Ascending aorta (tissue), 2 donors: Measurements from ENCODE around the gene MYO1G. TPM values are rescaled to one million over a fixed set of nuclear protein-coding genes. Genes with fewer than 3 reads are reported as not detected.

ENCODE experiments used
- DNase-seq, 2 donors: peaks; one replicate each; pipeline ENCODE4 v3.0.0-alpha.2; 2019; ENCODE audit warnings: low spot score in 2 of 2
- H3K27ac ChIP-seq, 2 donors: fragments of 200-600 bp; sonication (generic); one replicate each; pipeline ENCODE4 v1.5.1; 2016 to 2017; ENCODE audit warnings: mild to moderate bottlenecking in 1 of 2
- H3K27me3 ChIP-seq: fragments of 200-600 bp; sonication (generic); one replicate; pipeline ENCODE4 v1.5.1; 2017
- H3K36me3 ChIP-seq, 2 donors: fragments of 200-600 bp; sonication (generic); one replicate each; pipeline ENCODE4 v1.5.1; 2016
- H3K4me1 ChIP-seq, 2 donors: fragments of 200-600 bp; sonication (generic); one replicate each; pipeline ENCODE4 v1.5.1; 2016 to 2017; ENCODE audit warnings: mild to moderate bottlenecking in 1 of 2
- H3K4me3 ChIP-seq, 2 donors: fragments of 200-600 bp; sonication (generic); one replicate each; pipeline ENCODE4 v1.5.1; 2016 to 2017; ENCODE audit warnings: mild to moderate bottlenecking in 1 of 2
- H3K9me3 ChIP-seq, 2 donors: fragments of 200-600 bp; sonication (generic); one replicate each; pipeline ENCODE4 v1.5.1; 2016
- CTCF ChIP-seq, 3 experiments: fragments of 200-600 bp in 2 of 3; fragments of 450-650 bp in 1 of 3; sonication (generic) in 2 of 3; IDR thresholded peaks; one replicate each; pipeline ENCODE4 v1.5.1; 2016 to 2019; ENCODE audit warnings: antibody characterized with exemption in 3 of 3, mild to moderate bottlenecking in 1 of 3, moderate library complexity in 1 of 3
- intact Hi-C: fragments of 100-400 bp; cut with DNase I; formaldehyde crosslinking; loops from one replicate; pipeline ENCODE4 v1.15.1; 2023
- total RNA-seq: library from RNA; depleted of rRNA; stranded (reverse); fragments of >200 nt; gene quantifications from one replicate; pipeline ENCODE4 v1.1.0, GENCODE V29; 2016

MYO1G gene
- total RNA-seq, 1 donor from 2014 or later: 5.9 TPM

GRCh38 chr7:44977304-44977958, 1.4 kb downstream of the MYO1G start:
- no peak overlapping the region for H3K4me3 ChIP-seq
- intact Hi-C loops: no loop called here
- no peaks in the 10 kb centered on the region for H3K9me3 ChIP-seq
- peaks cover 6 to 14% of the 10 kb centered on the region in 2 donors for H3K36me3 ChIP-seq
- H3K27me3 ChIP-seq: no peaks in the 10 kb centered on the region
- no peak overlapping the region for H3K27ac ChIP-seq
- no peak for DNase-seq
- peaks cover 0 to 4% of the 10 kb centered on the region in 2 donors for H3K4me1 ChIP-seq
- no peak for TF ChIP-seq CTCF (IDR thresholded peaks at IDR 0.05)

DNA sequence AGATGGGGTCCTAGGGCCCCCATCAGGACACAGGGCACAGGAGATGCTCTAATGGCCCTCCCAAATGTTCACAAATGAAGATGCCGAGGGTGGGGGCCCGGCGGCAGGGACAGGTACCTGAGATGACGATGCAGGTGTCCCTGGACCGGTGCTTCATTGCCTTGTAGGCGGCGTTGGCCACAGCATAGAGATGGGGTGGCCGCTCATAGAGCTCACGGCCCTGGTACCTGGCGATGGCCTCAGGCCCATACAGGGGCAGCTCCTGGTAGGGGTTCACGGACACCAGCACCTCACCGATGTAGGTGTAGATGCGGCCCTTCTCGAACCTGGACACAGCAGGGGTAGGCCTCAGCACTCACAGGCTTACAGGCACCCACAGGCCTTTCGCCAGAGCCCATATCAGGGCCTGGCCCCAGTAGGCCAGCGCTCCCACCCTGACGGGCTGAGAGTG, 2.0 kb downstream of the MYO1G start:
- H3K4me1 ChIP-seq: peaks cover 0 to 4% of the 10 kb centered on the region in 2 donors
- no peaks in the 10 kb centered on the region for H3K9me3 ChIP-seq
- no peak for DNase-seq
- intact Hi-C loops: no loop called here
- no peaks in the 10 kb centered on the region for H3K27me3 ChIP-seq
- peaks cover 5 to 7% of the 10 kb centered on the region in 2 donors for H3K36me3 ChIP-seq
- no peak overlapping the region for H3K27ac ChIP-seq
- no peak for TF ChIP-seq CTCF (IDR thresholded peaks at IDR 0.05)
- no peak overlapping the region for H3K4me3 ChIP-seq

DNA sequence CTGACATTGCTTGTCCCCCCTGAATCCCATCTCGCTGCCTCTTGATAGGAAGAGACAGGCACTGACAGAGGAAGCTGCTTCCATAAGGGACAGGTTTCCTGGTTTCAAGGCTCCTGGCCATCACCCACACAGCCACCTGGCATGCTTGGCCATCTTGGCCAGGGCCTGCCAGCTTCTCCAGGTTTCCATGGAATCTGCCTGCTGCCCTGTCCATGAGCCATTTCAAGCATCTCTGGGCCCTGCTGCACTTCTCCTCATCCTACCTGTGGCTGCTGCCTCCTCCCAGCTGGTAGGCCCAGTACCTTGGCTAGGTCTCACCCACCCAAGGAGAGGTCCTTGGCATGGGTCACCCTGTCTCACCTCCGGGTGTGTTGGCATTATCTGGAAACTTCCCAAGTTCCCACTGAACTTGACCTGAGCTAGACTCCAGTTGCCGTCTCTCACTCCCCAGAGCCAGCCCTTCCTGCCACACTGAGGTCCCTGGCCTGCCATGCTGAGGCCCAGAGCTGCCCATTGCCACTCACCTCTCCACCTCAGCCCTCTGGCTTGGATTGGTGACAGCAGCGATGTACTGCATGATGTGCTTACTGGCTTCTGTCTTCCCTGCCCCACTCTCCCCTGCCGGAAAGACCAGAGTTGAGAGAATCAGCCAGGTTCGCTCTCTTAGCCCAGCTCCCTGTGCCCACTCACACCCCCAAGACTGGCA, 2.6 kb downstream of the MYO1G start:
- no peak overlapping the region for H3K4me3 ChIP-seq
- peaks cover 0 to 4% of the 10 kb centered on the region in 2 donors for H3K4me1 ChIP-seq
- DNase-seq: no peak
- no peaks in the 10 kb centered on the region for H3K27me3 ChIP-seq
- TF ChIP-seq CTCF (IDR thresholded peaks at IDR 0.05): no peak
- H3K36me3 ChIP-seq: peaks cover 1 to 2% of the 10 kb centered on the region in 2 donors
- no peak overlapping the region for H3K27ac ChIP-seq
- H3K9me3 ChIP-seq: no peaks in the 10 kb centered on the region
- intact Hi-C loops: no loop called here

DNA sequence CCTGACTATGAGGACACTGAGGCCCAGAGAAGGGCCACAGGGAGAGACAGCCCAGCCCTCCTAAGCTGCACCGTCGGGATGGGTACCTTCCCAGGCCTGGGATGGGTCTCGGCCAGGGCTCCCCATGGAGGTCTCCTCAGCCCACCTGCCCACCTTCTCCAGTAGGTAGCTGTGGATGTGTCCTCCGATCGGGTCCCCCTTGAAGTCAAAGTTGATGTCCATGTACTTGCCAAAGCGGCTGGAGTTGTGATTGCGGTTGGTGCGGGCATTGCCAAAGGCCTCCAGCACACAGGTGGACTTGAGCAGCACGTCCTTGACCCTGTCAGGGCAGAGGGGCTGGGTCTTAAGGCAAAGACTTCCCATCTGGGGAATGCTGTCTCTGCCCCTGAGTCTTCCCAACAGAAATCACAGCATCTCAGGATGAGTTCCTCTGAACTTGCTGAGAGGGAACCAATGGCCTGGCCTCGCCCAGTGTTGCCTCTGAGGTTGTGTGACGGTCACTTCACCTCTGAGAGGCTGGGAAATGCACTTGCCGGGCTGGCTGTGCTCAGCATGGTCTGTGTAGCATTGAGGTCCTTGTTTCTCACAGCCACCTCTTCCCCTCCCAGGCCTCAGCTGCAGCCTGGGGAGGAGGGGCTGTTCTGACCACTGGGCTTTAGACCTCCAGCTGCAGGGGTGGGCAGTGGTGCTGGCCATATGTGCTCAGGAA, 3.3 kb downstream of the MYO1G start:
- H3K9me3 ChIP-seq: no peaks in the 10 kb centered on the region
- H3K4me3 ChIP-seq: no peak overlapping the region
- H3K27ac ChIP-seq: no peak overlapping the region
- DNase-seq: no peak
- peaks cover 0 to 4% of the 10 kb centered on the region in 2 donors for H3K4me1 ChIP-seq
- intact Hi-C loops: no loop called here
- no peak for TF ChIP-seq CTCF (IDR thresholded peaks at IDR 0.05)
- peaks cover 0 to 2% of the 10 kb centered on the region in 2 donors for H3K36me3 ChIP-seq
- H3K27me3 ChIP-seq: no peaks in the 10 kb centered on the region

DNA sequence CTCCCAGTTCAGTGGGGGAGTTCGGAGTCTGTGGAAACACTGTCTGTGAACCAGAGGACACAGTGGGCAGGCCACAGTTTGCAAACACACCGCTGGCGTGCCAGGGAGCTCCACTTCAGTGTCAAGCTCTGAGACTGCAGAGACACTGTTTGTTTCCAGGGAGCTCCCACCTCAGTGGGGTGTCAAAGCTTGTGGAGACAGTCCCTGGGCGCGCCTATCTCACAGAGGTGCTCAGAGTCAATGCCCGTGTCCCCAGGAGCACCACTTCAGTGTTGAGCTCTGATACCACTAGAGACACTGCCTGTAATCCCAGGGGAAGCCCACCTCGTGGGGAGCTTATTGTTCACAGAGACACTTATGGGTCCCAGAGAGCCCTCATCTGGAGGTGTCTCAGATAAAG, 4.3 kb downstream of the MYO1G start:
- DNase-seq: no peak
- Histone ChIP-seq H3K27ac (no peak overlapping the region), H3K4me3 (no peak overlapping the region), H3K36me3 (peaks cover 0 to 2% of the 10 kb centered on the region in 2 donors), H3K4me1 (no peaks in the 10 kb centered on the region), H3K9me3 (no peaks in the 10 kb centered on the region), H3K27me3 (no peaks in the 10 kb centered on the region)
- intact Hi-C loops: loop anchor here (5.0 kb wide), 1 partner anchor 163 kb away; no protein-coding TSS in a partner anchor
- TF ChIP-seq CTCF (IDR thresholded peaks at IDR 0.05): no peak
